Mesothelial cell of epicardium (in vitro differentiated cells): ENCODE measurements around the gene CCSER2. TPM values are rescaled to one million over a fixed set of nuclear protein-coding genes. Genes with fewer than 3 reads are reported as not detected.
"Not testable (repeated sequence)": the region's sequence is repeated elsewhere in the genome, so short reads cannot be mapped to it uniquely, and the experiment has no call there.

Source experiments
- DNase-seq, 2 experiments: peaks; one replicate each; pipeline ENCODE4 v3.0.0; 2021; ENCODE audit warnings: low spot score in 2 of 2; ENCODE audit not compliant: unreplicated experiment in 2 of 2
- H3K27ac Mint-ChIP-seq: 2 replicates; pipeline ENCODE4 v1.8.0; 2021; ENCODE audit warnings: mixed read lengths
- H3K27me3 Mint-ChIP-seq: 2 replicates; pipeline ENCODE4 v1.8.0; 2021; ENCODE audit warnings: low read depth, mixed read lengths
- H3K36me3 Mint-ChIP-seq: 2 replicates; pipeline ENCODE4 v1.8.0; 2021; ENCODE audit warnings: mixed read lengths
- H3K4me1 Mint-ChIP-seq: 2 replicates; pipeline ENCODE4 v1.8.0; 2021; ENCODE audit warnings: mixed read lengths
- H3K4me3 Mint-ChIP-seq: 2 replicates; pipeline ENCODE4 v1.8.0; 2021; ENCODE audit warnings: mild to moderate bottlenecking, moderate library complexity, mixed read lengths
- H3K9me3 Mint-ChIP-seq: 2 replicates; pipeline ENCODE4 v1.8.0; 2021; ENCODE audit warnings: mixed read lengths
- CTCF ChIP-seq: fragments of 200-600 bp; sonication (generic); IDR thresholded peaks from one replicate; pipeline ENCODE4 v1.5.0; 2021; ENCODE audit warnings: antibody characterized with exemption; ENCODE audit not compliant: unreplicated experiment
- total RNA-seq: library from RNA; stranded (reverse); gene quantifications from 3 replicates; pipeline ENCODE4 v1.2.1, GENCODE V29; 2021

The CCSER2 gene
- total RNA-seq, 1 donor from 2014 or later: 37.1 TPM

GRCh38 chr10:84317174-84317573 lies 11.2 kb upstream of the CCSER2 start:
- Mint-ChIP-seq H3K4me3 (no peak overlapping the region), H3K36me3 (no peaks in the 10 kb centered on the region), H3K27me3 (no peaks in the 10 kb centered on the region), H3K4me1 (no peaks in the 10 kb centered on the region), H3K27ac (no peak overlapping the region), H3K9me3 (no peaks in the 10 kb centered on the region)
- TF ChIP-seq CTCF: no peak
- DNase-seq: no peak

- Mint-ChIP-seq H3K27me3 (no peaks in the 10 kb centered on the region), H3K27ac (no peak overlapping the region), H3K4me3 (no peak overlapping the region), H3K9me3 (no peaks in the 10 kb centered on the region), H3K4me1 (no peaks in the 10 kb centered on the region), H3K36me3 (no peaks in the 10 kb centered on the region)
- no peak for TF ChIP-seq CTCF
- no peak for DNase-seq
Observed at GRCh38 chr10:84321902-84322301, 6.5 kb upstream of the CCSER2 start.

DNA sequence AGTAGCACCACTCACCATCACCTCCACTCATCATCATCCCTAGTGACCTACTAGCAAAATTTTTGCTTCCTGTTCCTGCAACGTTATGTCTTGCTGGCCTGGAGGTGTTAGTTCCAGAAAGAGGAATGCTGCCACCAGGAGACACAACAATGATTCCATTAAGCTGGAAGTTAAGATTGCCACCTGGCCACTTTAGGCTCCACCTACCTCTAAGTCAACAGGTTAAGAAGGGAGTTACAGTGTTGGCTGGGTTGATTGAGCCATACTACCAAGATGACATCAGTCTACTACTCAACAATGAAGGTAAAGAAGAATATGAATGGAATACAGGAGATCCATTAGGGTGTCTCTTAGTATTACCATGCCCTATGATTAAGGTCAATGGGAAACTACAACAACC lies 4.8 kb upstream of the CCSER2 start:
- not testable (repeated sequence) for H3K9me3 Mint-ChIP-seq, H3K27ac Mint-ChIP-seq, DNase-seq, H3K36me3 Mint-ChIP-seq, H3K4me3 Mint-ChIP-seq, H3K4me1 Mint-ChIP-seq, H3K27me3 Mint-ChIP-seq

DNA sequence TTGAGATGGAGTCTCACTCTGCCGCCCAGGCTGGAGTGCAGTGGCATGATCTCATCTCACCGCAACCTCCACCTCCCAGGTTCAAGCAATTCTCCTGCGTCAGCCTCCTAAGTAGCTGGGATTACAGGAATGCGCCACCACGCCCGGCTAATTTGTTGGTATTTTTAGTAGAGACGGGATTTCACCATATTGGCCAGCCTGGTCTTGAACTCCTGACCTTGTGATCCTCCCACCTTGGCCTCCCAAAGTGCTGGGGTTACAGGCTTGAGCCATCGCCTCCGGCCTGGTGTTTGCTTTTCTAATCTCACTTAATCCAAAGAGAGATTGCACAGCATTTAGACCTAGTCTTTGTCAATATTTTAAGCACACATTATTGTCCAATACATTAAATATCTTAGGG lies 1.4 kb upstream of the CCSER2 start:
- not testable (repeated sequence) for H3K27ac Mint-ChIP-seq, H3K9me3 Mint-ChIP-seq, H3K4me3 Mint-ChIP-seq, DNase-seq, H3K36me3 Mint-ChIP-seq, H3K27me3 Mint-ChIP-seq
- H3K4me1 Mint-ChIP-seq: peaks cover 25% of the 10 kb centered on the region

DNA sequence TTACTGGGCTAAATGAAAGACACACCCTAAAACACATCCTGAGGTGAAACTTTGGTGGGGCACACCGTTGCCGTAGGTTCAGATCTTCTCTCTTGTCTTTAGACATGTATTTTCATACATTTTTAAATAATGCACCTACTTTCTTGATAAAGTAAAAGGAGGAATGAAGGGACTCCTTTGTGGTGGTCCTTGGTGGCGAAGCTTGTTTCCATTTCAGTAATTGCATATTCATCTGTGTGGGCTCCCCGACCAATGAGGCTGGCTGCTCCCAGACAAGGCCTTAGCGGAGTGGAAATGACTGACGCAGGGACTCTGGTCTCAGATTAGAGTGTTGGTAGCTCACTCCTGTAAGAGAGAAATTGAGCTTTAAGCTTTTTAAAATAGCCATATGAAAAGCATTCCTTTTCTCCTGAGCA lies 815 bp downstream of the CCSER2 start:
- Mint-ChIP-seq H3K27ac (peak overlapping the region; percentile 94), H3K9me3 (no peaks in the 10 kb centered on the region), H3K36me3 (no peaks in the 10 kb centered on the region), H3K4me3 (peak overlapping the region; percentile 87), H3K27me3 (no peaks in the 10 kb centered on the region), H3K4me1 (peaks cover 33% of the 10 kb centered on the region)
- no peak for TF ChIP-seq CTCF
- DNase-seq: no peak

GRCh38 chr10:84329986-84330651 lies 1.7 kb downstream of the CCSER2 start:
- no peaks in the 10 kb centered on the region for H3K36me3 Mint-ChIP-seq
- TF ChIP-seq CTCF: no peak
- peaks cover 40% of the 10 kb centered on the region for H3K4me1 Mint-ChIP-seq
- no peaks in the 10 kb centered on the region for H3K9me3 Mint-ChIP-seq
- no peak for DNase-seq
- H3K27me3 Mint-ChIP-seq: no peaks in the 10 kb centered on the region
- peak overlapping the region; percentile 94 for H3K27ac Mint-ChIP-seq
- peak overlapping the region; percentile 87 for H3K4me3 Mint-ChIP-seq

- H3K27ac Mint-ChIP-seq: peak overlapping the region; percentile 81
- no peak for TF ChIP-seq CTCF
Observed at GRCh38 chr10:84331091-84331490, 2.7 kb downstream of the CCSER2 start.

More at GRCh38 chr10:84331091-84331490, 2.7 kb downstream of the CCSER2 start:
- DNase-seq: no peak
- no peaks in the 10 kb centered on the region for H3K9me3 Mint-ChIP-seq
- H3K27me3 Mint-ChIP-seq: no peaks in the 10 kb centered on the region
- peaks cover 40% of the 10 kb centered on the region for H3K4me1 Mint-ChIP-seq
- no peak overlapping the region for H3K4me3 Mint-ChIP-seq
- no peaks in the 10 kb centered on the region for H3K36me3 Mint-ChIP-seq
